ENCODE results near the gene SIX3.

SIX3 gene

GRCh38 chr2:44918095-44918775 is 23.3 kb upstream of the SIX3 start:
- H3K4me3 ChIP-seq (ENCODE audit: low read depth in 1 of 2, low read length in 1 of 2): no peak overlapping the region
- no peaks in the 10 kb centered on the region for H3K4me1 ChIP-seq (ENCODE audit: control insufficient read depth in 1 of 2, insufficient read depth in 1 of 2, low read depth in 1 of 2, low read length in 1 of 2)
- no peak for TF ChIP-seq CTCF (IDR thresholded peaks at IDR 0.05)
- H3K36me3 ChIP-seq: no peaks in the 10 kb centered on the region
- no peak overlapping the region for H3K27ac ChIP-seq
- peaks cover 92% of the 10 kb centered on the region for H3K27me3 ChIP-seq
- no peaks in the 10 kb centered on the region for H3K9me3 ChIP-seq

DNA sequence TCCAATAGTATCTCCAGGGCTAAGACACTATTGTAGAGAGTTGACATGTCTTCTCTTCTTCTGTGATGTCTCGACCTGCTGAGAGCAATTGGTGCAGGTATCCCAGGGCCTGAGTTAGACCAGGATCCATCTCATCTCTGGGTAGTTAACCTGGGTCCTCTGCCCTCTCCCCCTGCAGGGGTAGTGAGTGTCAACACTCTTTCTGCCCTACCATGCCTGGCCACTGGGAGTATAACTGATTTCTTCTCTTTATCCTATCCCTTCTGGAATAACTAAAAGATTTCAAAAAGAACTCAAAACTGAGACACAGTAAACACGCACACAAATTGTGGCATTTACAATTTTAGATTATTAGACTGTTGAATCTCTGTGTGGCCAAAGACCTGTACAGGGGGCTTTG is 20.8 kb upstream of the SIX3 start:
- Histone ChIP-seq H3K9me3 (no peaks in the 10 kb centered on the region), H3K27me3 (peaks cover 100% of the 10 kb centered on the region), H3K4me1 (ENCODE audit: control insufficient read depth in 1 of 2, insufficient read depth in 1 of 2, low read depth in 1 of 2, low read length in 1 of 2) (no peaks in the 10 kb centered on the region), H3K27ac (no peak overlapping the region), H3K36me3 (no peaks in the 10 kb centered on the region), H3K4me3 (ENCODE audit: low read depth in 1 of 2, low read length in 1 of 2) (no peak overlapping the region)
- TF ChIP-seq CTCF (IDR thresholded peaks at IDR 0.05): no peak

GRCh38 chr2:44922776-44923175 is 18.7 kb upstream of the SIX3 start:
- Histone ChIP-seq H3K27ac (no peak overlapping the region), H3K4me3 (ENCODE audit: low read depth in 1 of 2, low read length in 1 of 2) (no peak overlapping the region), H3K4me1 (ENCODE audit: control insufficient read depth in 1 of 2, insufficient read depth in 1 of 2, low read depth in 1 of 2, low read length in 1 of 2) (no peaks in the 10 kb centered on the region), H3K36me3 (no peaks in the 10 kb centered on the region), H3K9me3 (no peaks in the 10 kb centered on the region), H3K27me3 (peaks cover 100% of the 10 kb centered on the region)
- TF ChIP-seq CTCF (IDR thresholded peaks at IDR 0.05): no peak

DNA sequence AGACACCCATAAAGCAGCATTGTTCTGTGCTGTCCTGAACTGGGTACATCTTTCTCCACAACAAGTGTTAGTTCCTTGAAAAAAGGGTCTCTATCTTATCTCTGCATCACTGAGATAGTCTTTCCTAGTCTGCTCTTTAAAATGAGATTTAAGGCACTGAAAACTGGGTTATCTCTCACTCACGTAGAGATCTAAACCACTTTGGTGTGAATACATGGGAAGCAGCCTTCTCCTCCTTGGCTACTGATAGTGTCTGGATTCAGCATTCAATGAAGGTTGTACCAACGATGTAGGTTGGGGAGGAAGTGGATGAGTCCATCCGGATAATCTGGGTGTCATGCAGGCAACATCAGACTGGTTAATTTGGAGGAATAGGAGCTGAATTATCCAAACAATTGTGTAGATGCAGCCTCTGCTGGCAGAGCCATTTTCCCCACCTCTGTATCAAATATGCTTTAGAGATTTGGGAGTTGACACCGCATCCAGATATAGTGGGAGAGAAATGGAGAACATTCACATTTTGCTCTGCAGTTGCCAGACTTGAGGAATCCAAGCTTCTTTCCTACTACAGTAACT is 15.9 kb upstream of the SIX3 start:
- TF ChIP-seq CTCF (IDR thresholded peaks at IDR 0.05): no peak
- Histone ChIP-seq H3K36me3 (no peaks in the 10 kb centered on the region), H3K4me1 (ENCODE audit: control insufficient read depth in 1 of 2, insufficient read depth in 1 of 2, low read depth in 1 of 2, low read length in 1 of 2) (no peaks in the 10 kb centered on the region), H3K27me3 (peaks cover 100% of the 10 kb centered on the region), H3K9me3 (no peaks in the 10 kb centered on the region), H3K27ac (no peak overlapping the region), H3K4me3 (ENCODE audit: low read depth in 1 of 2, low read length in 1 of 2) (no peak overlapping the region)

DNA sequence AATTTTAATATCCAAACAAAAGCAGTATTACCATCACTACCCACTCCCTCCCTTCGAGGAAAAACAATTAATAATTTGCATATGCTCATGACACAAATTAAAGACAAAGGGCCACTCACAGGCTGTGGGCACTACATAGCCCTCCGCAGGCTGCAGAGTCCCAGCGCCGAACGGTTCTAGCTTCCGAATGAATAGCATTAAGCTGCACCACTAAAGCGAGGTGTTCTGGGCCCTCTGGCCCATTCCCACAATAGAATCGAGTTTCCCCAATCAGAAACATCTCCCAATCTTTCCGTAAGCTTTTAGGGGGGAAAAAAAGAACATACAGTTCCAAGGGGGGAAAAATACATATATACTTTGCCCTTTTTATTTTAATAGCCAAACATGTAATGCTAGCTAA is 14.5 kb upstream of the SIX3 start:
- no peaks in the 10 kb centered on the region for H3K9me3 ChIP-seq
- H3K27me3 ChIP-seq: peaks cover 100% of the 10 kb centered on the region
- H3K27ac ChIP-seq: no peak overlapping the region
- H3K4me3 ChIP-seq (ENCODE audit: low read depth in 1 of 2, low read length in 1 of 2): no peak overlapping the region
- TF ChIP-seq CTCF (IDR thresholded peaks at IDR 0.05): no peak
- no peaks in the 10 kb centered on the region for H3K36me3 ChIP-seq
- H3K4me1 ChIP-seq (ENCODE audit: control insufficient read depth in 1 of 2, insufficient read depth in 1 of 2, low read depth in 1 of 2, low read length in 1 of 2): no peaks in the 10 kb centered on the region
